GM18520 (cell line): ENCODE results near the gene HES6.

ENCODE experiments used
- ATAC-seq: cut with Tn5 transposase; IDR thresholded peaks from one replicate; pipeline ENCODE4 v1.9.1; 2021; ENCODE audit not compliant: unreplicated experiment

The HES6 gene

GRCh38 chr2:238237431-238238135 is 2.3 kb downstream of the HES6 start:
- ATAC-seq = no peak

GRCh38 chr2:238236571-238236970 is 3.3 kb downstream of the HES6 start:
- no peak for ATAC-seq

GRCh38 chr2:238235856-238236255 is 4.0 kb downstream of the HES6 start:
- no peak for ATAC-seq

- no peak for ATAC-seq
These were observed 4.5 kb downstream of the HES6 start for GRCh38 chr2:238235331-238235732.

GRCh38 chr2:238233625-238234024 is 6.2 kb downstream of the HES6 start:
- no peak for ATAC-seq

- no peak for ATAC-seq
These were observed 8.0 kb downstream of the HES6 start for GRCh38 chr2:238231809-238232208.

- ATAC-seq = no peak
These were observed 8.5 kb downstream of the HES6 start for GRCh38 chr2:238231251-238231793.

GRCh38 chr2:238230699-238231098 is 9.1 kb downstream of the HES6 start:
- ATAC-seq = no peak

GRCh38 chr2:238228700-238229099 is 11.1 kb downstream of the HES6 start:
- no peak for ATAC-seq

- no peak for ATAC-seq
These were observed 12.2 kb downstream of the HES6 start for GRCh38 chr2:238227587-238228032.

GRCh38 chr2:238226698-238227586 is 12.9 kb downstream of the HES6 start:
- no peak for ATAC-seq

- no peak for ATAC-seq
These were observed 13.7 kb downstream of the HES6 start for GRCh38 chr2:238225911-238226697.

GRCh38 chr2:238225121-238225520 is 14.7 kb downstream of the HES6 start:
- ATAC-seq = no peak

- no peak for ATAC-seq
These were observed 15.3 kb downstream of the HES6 start for GRCh38 chr2:238224356-238225035.

GRCh38 chr2:238220892-238221521 is 18.8 kb downstream of the HES6 start:
- no peak for ATAC-seq

- no peak for ATAC-seq
These were observed 19.5 kb downstream of the HES6 start for GRCh38 chr2:238220274-238220891.

- no peak for ATAC-seq
These were observed 23.1 kb downstream of the HES6 start for GRCh38 chr2:238216651-238217184.

- no peak for ATAC-seq
These were observed 32.8 kb downstream of the HES6 start for GRCh38 chr2:238207006-238207405.

GRCh38 chr2:238203973-238204683 is 35.7 kb downstream of the HES6 start:
- ATAC-seq = no peak
